NCI-H1048 (cell line): ENCODE results near the gene SLC19A1.
"Not testable (repeated sequence)": the region's sequence is repeated elsewhere in the genome, so short reads cannot be mapped to it uniquely, and the experiment has no call there.

Source experiments
- DNase-seq: peaks from one replicate; lab custom pipeline; 2025; lab: John Stamatoyannopoulos, UW

Gene SLC19A1

GRCh38 chr21:45576838-45577737, 34.8 kb upstream of the SLC19A1 start:
- no peak for DNase-seq

- DNase-seq: no peak
Measured at GRCh38 chr21:45575993-45576837, 34.0 kb upstream of the SLC19A1 start.

- DNase-seq: no peak
Measured at GRCh38 chr21:45575304-45575992, 33.2 kb upstream of the SLC19A1 start.

DNA sequence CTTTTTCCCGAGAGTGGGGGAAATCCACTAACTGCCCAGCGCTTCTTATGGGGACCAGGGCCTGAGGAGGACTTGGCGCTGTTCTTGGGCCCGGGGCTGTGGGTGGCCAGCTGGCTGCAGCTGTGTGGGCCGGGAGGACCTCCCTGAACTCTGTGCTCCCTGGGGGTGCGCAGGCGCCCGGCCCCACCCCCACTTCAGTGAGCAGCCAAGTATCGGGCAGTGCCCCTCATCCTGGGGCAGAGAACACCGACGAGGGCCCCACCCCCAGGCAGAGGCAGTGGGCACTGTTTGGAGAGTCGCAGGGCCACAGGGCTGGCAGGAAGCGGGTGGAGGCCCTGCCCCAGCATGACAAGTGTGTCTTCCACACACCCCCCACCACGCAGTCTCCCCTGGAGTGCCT, 32.5 kb upstream of the SLC19A1 start:
- DNase-seq: no peak

DNA sequence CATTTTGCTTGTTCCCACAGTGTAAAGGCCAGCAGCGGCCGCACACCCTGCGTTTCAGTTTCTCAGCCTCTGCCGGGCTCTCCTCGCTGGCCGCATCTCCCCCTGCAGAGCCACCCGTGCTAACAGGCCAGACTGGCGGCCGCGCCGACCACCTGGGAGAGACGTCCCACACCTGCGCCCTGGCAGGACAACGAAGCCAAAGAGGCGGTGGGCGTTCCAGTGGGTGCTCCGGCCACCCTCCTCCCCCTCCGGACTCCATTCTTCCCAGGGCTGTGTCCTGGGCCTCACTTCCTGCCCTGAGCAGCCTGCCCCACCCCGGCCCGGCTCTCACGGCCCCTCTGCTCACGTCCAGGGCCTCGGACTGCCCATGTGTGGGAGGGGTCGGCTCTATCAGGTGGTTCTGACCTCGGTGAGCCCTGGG, 31.9 kb upstream of the SLC19A1 start:
- no peak for DNase-seq

DNA sequence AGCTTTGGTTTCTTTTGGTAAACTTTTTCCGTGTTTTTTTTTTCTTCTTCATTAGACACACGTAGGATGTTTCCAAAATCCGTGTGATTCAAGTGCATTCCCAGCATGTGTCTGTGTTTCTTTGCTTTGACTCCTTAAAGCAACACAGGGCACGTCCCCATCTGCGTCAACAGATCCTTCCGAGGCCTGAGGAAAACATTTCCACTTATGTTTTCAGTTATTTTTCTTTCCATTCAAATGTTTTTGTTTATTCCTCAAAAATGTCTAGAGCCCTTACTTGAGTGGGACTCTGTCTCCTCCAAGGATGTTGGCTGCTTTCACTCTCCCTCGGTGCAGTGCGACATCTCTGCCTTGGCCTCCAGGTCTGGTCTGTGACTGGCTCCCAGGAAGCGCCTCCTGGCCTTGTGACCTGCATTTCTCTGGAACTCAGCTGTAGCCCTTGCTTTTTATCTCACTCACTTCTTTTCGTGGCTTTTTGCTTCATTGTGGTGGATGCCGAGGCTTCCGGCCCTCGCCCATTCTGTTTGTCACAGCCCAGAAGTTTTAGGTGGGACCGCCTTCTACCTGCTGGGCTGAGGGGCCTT, 31.3 kb upstream of the SLC19A1 start:
- no peak for DNase-seq

GRCh38 chr21:45572783-45573451, 30.7 kb upstream of the SLC19A1 start:
- no peak for DNase-seq

DNA sequence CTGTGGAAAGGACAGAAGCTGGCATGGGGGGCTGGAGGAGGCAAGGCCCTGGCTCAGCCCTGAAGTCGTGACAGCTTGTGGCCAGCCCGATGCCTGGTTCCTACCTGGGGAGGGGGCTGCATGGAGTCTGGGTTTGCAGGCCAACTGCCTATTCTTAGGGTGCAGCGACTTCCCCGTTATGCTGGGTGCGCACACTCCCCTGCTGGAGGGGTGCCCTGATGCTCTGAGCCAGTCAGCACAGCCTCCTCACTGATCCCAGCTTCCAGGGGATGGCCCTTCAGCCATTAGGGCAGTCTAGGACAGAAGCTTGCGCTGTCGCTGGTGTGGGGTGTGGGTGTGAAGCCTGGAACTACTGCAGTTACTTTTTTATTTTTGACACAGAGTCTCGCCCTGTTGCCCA, 30.0 kb upstream of the SLC19A1 start:
- DNase-seq: no peak

DNA sequence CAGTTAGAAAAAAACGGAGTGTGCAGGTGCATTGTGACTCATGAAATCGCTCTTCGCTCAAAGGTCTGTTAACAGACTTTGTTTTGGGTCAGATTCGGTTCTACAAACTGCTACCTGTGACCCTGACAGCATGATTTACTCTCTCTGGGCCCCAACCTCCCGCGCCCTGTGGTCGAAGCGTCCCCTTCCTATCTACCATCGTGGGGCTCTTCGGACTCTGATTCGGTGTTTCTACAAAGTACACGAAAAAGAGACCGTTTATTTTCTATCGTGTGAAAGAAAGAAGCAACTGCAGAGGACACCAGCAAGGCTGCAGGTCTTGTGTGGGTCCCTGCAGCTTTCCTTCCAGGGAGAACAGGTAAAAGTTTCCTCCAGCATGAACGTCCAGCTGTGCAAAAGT, 29.4 kb upstream of the SLC19A1 start:
- DNase-seq: no peak

GRCh38 chr21:45570826-45571601, 28.8 kb upstream of the SLC19A1 start:
- no peak for DNase-seq

GRCh38 chr21:45570071-45570470, 27.8 kb upstream of the SLC19A1 start:
- no peak for DNase-seq

DNA sequence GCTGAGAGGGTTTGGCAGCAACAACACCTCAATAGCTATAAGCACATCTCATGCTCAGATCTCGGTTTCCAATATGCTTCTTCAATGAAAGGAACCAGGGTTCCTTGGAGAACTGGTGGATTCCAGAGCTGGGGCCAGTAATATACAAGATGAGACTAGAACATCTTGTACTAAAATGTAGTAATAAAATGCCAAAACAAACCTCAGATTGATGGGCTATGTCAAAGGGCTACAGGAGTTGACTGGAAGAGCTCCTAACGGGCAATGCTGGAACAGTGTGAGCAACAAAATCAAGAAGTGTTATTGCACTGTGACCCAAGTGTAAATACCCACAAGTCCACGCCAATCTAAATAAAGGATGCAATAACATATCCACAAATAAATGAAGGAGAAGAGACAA, 26.1 kb upstream of the SLC19A1 start:
- no peak for DNase-seq

DNA sequence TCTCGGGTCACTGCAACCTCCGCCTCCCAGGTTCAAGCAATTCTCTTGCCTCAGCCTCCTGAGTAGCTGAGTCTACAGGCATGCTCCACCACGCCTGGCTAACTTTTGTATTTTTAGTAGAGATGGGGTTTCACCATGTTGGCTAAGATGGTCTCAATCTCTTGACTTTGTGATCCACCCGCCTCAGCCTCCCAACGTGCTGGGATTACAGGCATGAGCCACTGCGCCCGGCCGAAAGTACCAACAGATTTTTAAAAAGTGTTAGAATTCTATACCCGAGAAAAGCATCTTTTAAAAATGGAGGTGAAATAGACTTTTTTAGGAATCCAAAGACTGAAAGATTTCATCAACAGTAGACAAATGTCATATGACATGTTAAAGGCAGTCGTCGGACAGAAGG, 21.9 kb upstream of the SLC19A1 start:
- DNase-seq: not testable (repeated sequence)

DNA sequence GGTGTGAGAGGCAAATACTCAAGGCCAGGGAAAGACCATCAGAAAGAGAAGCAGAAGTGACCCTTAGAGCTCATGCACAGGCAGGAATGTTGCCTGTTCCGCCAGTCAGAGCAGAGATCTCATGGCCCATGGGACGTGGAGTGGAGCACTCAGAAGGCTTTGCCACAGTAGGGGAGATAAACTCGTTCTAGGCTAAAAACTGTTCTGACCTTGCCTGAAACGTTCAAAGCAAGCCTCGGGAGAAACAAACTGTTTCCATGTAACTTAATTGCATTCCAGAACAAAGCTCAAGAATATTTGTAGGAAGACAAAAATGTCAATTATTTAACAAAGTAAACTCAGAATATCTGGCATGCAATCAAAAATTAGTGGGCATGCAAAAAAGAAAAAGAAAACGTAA, 20.7 kb upstream of the SLC19A1 start:
- no peak for DNase-seq

DNA sequence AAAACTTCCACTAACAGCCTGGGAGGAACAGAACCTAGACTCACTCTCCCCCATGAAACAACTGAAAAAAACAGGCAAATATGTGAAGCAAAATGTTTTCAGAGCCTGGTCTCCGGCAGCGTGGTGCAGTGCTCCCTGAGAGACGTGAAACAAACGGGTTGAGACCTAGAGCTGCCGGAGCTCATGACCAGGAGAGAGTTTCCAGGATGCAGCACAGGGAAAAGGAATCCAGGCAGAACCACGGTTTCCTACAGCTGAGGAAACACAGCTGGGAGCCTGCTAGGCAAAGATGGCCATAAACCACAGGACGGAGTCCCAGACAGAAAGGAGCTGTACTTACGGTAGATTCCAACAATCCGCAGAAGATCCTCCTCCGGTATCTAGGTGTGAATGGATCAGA, 20.2 kb upstream of the SLC19A1 start:
- DNase-seq: no peak

- not testable (repeated sequence) for DNase-seq
Measured at GRCh38 chr21:45561241-45561640, 19.0 kb upstream of the SLC19A1 start.

GRCh38 chr21:45560106-45561021, 18.1 kb upstream of the SLC19A1 start:
- no peak for DNase-seq

DNA sequence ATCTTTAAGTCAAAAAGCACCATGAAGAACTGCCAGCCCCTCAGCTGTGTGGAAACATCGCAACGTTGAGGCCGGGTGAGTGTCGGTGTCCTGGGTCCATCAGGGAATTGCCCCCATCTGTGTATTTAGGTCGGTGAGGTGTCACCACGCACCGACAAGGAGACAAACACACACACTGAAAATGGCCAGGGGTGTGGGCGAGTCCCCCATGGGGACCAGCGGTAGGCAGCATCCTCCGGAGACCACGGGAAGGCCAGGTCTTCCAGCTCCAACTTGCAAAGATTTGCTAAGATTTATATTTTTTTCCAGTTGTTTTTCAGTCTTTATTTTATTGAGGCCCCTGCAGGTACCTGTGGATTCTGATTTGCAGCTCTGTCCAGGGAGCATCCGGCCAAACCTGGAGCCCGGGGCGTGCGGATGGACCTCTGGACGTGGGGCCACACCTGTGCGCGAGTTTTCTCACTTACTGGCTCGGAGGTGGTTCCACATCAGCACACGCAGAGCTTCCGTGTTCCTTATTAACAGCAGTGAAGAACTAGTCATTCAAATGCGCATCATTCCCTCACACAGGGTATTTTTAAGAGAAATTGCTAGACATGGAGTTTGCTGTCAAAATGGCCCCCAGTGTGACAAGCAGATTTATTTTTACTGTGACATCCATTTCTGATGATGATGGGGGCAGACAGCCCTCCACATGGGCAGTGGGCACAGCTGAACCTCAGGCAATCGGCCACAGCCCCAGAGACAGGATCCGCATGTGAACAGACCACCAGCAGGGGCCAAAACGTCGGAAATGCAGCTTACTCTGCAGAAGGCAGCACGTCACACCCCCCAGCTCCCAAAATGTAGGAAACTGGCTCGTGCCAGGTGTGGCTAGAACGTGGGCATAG, 17.2 kb upstream of the SLC19A1 start:
- no peak for DNase-seq
